H9 (cell line): ENCODE measurements around the gene DGLUCY. TPM values are rescaled to one million over a fixed set of nuclear protein-coding genes. Genes with fewer than 3 reads are reported as not detected.

Experiments used
- DNase-seq: peaks from one replicate; pipeline ENCODE4 v3.0.0-alpha.2; 2017
- H2AFZ ChIP-seq: one replicate; pipeline ENCODE4 v1.6.1; 2013; ENCODE audit warnings: mild to moderate bottlenecking, low read length, control low read depth, moderate library complexity
- H2AK5ac ChIP-seq: 2 replicates; pipeline ENCODE4 v1.6.1; 2013; ENCODE audit warnings: low read length, control low read depth, mixed read lengths; ENCODE audit not compliant: insufficient read length
- H2BK120ac ChIP-seq: one replicate; pipeline ENCODE4 v1.6.1; 2013; ENCODE audit warnings: low read depth, mild to moderate bottlenecking, low read length, control low read depth, inconsistent platforms; ENCODE audit not compliant: poor library complexity, severe bottlenecking
- H2BK12ac ChIP-seq: 2 replicates; pipeline ENCODE4 v1.6.1; 2013; ENCODE audit warnings: low read length, control low read depth, mixed read lengths, low read depth; ENCODE audit not compliant: insufficient read length
- H2BK15ac ChIP-seq: 2 replicates; pipeline ENCODE4 v1.6.1; 2013; ENCODE audit warnings: low read depth, low read length, control low read depth
- H2BK20ac ChIP-seq: one replicate; pipeline ENCODE4 v1.6.1; 2013; ENCODE audit warnings: low read depth, mild to moderate bottlenecking, low read length, control low read depth, inconsistent platforms; ENCODE audit not compliant: poor library complexity, severe bottlenecking
- H2BK5ac ChIP-seq: 2 replicates; pipeline ENCODE4 v1.6.1; 2013; ENCODE audit warnings: low read length, control low read depth, mixed read lengths; ENCODE audit not compliant: insufficient read length
- H3K14ac ChIP-seq: 2 replicates; pipeline ENCODE4 v1.6.1; 2013; ENCODE audit warnings: low read length, control low read depth; ENCODE audit not compliant: insufficient read depth
- H3K18ac ChIP-seq: 2 replicates; pipeline ENCODE4 v1.6.1; 2013; ENCODE audit warnings: low read depth, mild to moderate bottlenecking, mixed read lengths, low read length, control low read depth; ENCODE audit not compliant: insufficient read length
- H3K23ac ChIP-seq: 2 replicates; pipeline ENCODE4 v1.6.1; 2013; ENCODE audit warnings: low read length, control low read depth, mixed read lengths, low read depth; ENCODE audit not compliant: insufficient read length
- H3K23me2 ChIP-seq: 2 replicates; pipeline ENCODE4 v1.6.1; 2013; ENCODE audit warnings: low read depth, mild to moderate bottlenecking, mixed read lengths, low read length, control low read depth; ENCODE audit not compliant: insufficient read length, poor library complexity, severe bottlenecking
- H3K27ac ChIP-seq: 2 replicates; pipeline ENCODE4 v1.5.1; 2013; ENCODE audit warnings: low read length, control low read depth, mixed read lengths, low read depth; ENCODE audit not compliant: insufficient read length
- H3K27me3 ChIP-seq: 2 replicates; pipeline ENCODE4 v1.6.1; 2013; ENCODE audit warnings: low read length, control low read depth, inconsistent platforms; ENCODE audit not compliant: insufficient read depth
- H3K4ac ChIP-seq: 2 replicates; pipeline ENCODE4 v1.6.1; 2013; ENCODE audit warnings: low read depth, mild to moderate bottlenecking, control low read depth, inconsistent platforms, low read length, moderate library complexity
- H3K4me1 ChIP-seq: 2 replicates; pipeline ENCODE4 v1.6.1; 2013; ENCODE audit warnings: low read length, control low read depth, inconsistent platforms; ENCODE audit not compliant: insufficient read depth
- H3K4me2 ChIP-seq: 2 replicates; pipeline ENCODE4 v1.6.1; 2013; ENCODE audit warnings: low read length, control low read depth, mixed read lengths; ENCODE audit not compliant: insufficient read length, insufficient read depth
- H3K56ac ChIP-seq: 2 replicates; pipeline ENCODE4 v1.6.1; 2013; ENCODE audit warnings: low read depth, mild to moderate bottlenecking, mixed read lengths, low read length, control low read depth; ENCODE audit not compliant: insufficient read length
- H3K79me1 ChIP-seq: 2 replicates; pipeline ENCODE4 v1.6.1; 2013; ENCODE audit warnings: low read depth, mild to moderate bottlenecking, moderate library complexity, low read length, control low read depth, inconsistent platforms; ENCODE audit not compliant: insufficient read depth, poor library complexity, severe bottlenecking
- H3K79me2 ChIP-seq: 2 replicates; pipeline ENCODE4 v1.6.1; 2013; ENCODE audit warnings: low read length, control low read depth, inconsistent platforms; ENCODE audit not compliant: insufficient read depth
- H3K9ac ChIP-seq: 2 replicates; pipeline ENCODE4 v1.6.1; 2013; ENCODE audit warnings: low read length, control low read depth, mixed read lengths; ENCODE audit not compliant: insufficient read length; ENCODE audit errors: extremely low read depth
- H3K9me3 ChIP-seq: one replicate; pipeline ENCODE4 v1.6.1; 2013; ENCODE audit warnings: low read depth, low read length, inconsistent platforms; ENCODE audit not compliant: control insufficient read depth
- H3T11ph ChIP-seq: one replicate; pipeline ENCODE4 v1.6.1; 2013; ENCODE audit warnings: mild to moderate bottlenecking, low read length, control low read depth, inconsistent platforms
- H4K20me1 ChIP-seq: one replicate; pipeline ENCODE4 v1.6.1; 2013; ENCODE audit not compliant: control insufficient read depth, insufficient read length, insufficient read depth
- H4K5ac ChIP-seq: 2 replicates; pipeline ENCODE4 v1.6.1; 2013; ENCODE audit warnings: low read depth, mild to moderate bottlenecking, mixed read lengths, low read length, control low read depth; ENCODE audit not compliant: insufficient read length
- H4K8ac ChIP-seq: replicated peaks from 2 replicates; pipeline ENCODE4 v1.6.1; 2013; ENCODE audit warnings: low read length, control low read depth, mixed read lengths, low read depth; ENCODE audit not compliant: insufficient read length
- H4K91ac ChIP-seq: 2 replicates; pipeline ENCODE4 v1.6.1; 2013; ENCODE audit warnings: low read depth, mild to moderate bottlenecking, moderate library complexity, mixed read lengths, low read length, control low read depth; ENCODE audit not compliant: insufficient read length
- H3K27ac Mint-ChIP-seq, 3 experiments: 2 replicates in 2 of 3; 3 replicates in 1 of 3; pipeline ENCODE4 v1.8.0; 2020 to 2021; ENCODE audit warnings: mixed read lengths in 3 of 3, mild to moderate bottlenecking in 1 of 3, moderate library complexity in 1 of 3
- H3K27me3 Mint-ChIP-seq: 2 replicates; pipeline ENCODE4 v1.8.0; 2021; ENCODE audit warnings: low read depth, mild to moderate bottlenecking, moderate library complexity, mixed read lengths
- H3K36me3 Mint-ChIP-seq, 3 experiments: 2 replicates in 2 of 3; 3 replicates in 1 of 3; pipeline ENCODE4 v1.8.0; 2020 to 2021; ENCODE audit warnings: low read depth in 3 of 3, mixed read lengths in 3 of 3; ENCODE audit not compliant: insufficient read depth in 1 of 3
- H3K4me1 Mint-ChIP-seq, 2 experiments: 2 replicates each; pipeline ENCODE4 v1.8.0; 2020; ENCODE audit warnings: mixed read lengths in 2 of 2
- H3K4me3 Mint-ChIP-seq, 2 experiments: 2 replicates in 1 of 2; 3 replicates in 1 of 2; pipeline ENCODE4 v1.8.0; 2020 to 2021; ENCODE audit warnings: mild to moderate bottlenecking in 2 of 2, mixed read lengths in 2 of 2, moderate library complexity in 1 of 2
- H3K9me3 Mint-ChIP-seq, 2 experiments: 2 replicates in 1 of 2; 3 replicates in 1 of 2; pipeline ENCODE4 v1.8.0; 2020; ENCODE audit warnings: mild to moderate bottlenecking in 2 of 2, mixed read lengths in 2 of 2, moderate library complexity in 1 of 2
- CTCF ChIP-seq: fragments of 200-600 bp; sonication (generic); conservative IDR thresholded peaks from 3 replicates; pipeline ENCODE4 v1.8.0; 2021; ENCODE audit warnings: antibody characterized with exemption, mild to moderate bottlenecking
- WGBS: extraction: QIAGEN DNeasy Blood & Tissue Kit; methylation state at CpG from one replicate; pipeline ENCODE4 v1.1.7; 2013; ENCODE audit warnings: missing lambda C conversion rate, low lambda C conversion rate, mixed read lengths; ENCODE audit not compliant: insufficient read length; ENCODE audit errors: extremely low coverage; 5-methylcytosine and 5-hydroxymethylcytosine counted together
- total RNA-seq: library from RNA; stranded (reverse); gene quantifications from 2 replicates; pipeline ENCODE4 v1.2.1, GENCODE V29; 2021

DGLUCY gene
- total RNA-seq, 1 experiment from 2014 or later: 29.6 TPM

- Mint-ChIP-seq H3K36me3 (peaks cover 11 to 40% (median 27%) of the 10 kb centered on the region in 3 experiments), H3K27ac (no peak overlapping the region), H3K27me3 (no peaks in the 10 kb centered on the region), H3K9me3 (no peaks in the 10 kb centered on the region), H3K4me1 (peaks cover 0 to 8% of the 10 kb centered on the region in 2 experiments; a peak in 1 of 4 replicates), H3K4me3 (no peak overlapping the region)
- H3K9ac ChIP-seq: no peak overlapping the region
- no peak overlapping the region for H3K27ac ChIP-seq
- no peak for TF ChIP-seq CTCF
- H3K79me2 ChIP-seq: no peaks in the 10 kb centered on the region
- H2AK5ac ChIP-seq: no peak overlapping the region
- H4K20me1 ChIP-seq: no peaks in the 10 kb centered on the region
- no peak overlapping the region for H2BK120ac ChIP-seq
- no peak overlapping the region for H3K4me2 ChIP-seq
- no peak overlapping the region for H4K91ac ChIP-seq
- H2AFZ ChIP-seq: no peak overlapping the region
- H3K14ac ChIP-seq: no peak overlapping the region
- H4K8ac ChIP-seq: no peak overlapping the region
- H4K5ac ChIP-seq: no peak overlapping the region
- no peak overlapping the region for H3K18ac ChIP-seq
- H3K9me3 ChIP-seq: no peaks in the 10 kb centered on the region
- H3K23me2 ChIP-seq: no peaks in the 10 kb centered on the region
- H2BK12ac ChIP-seq: no peak overlapping the region
- H3K79me1 ChIP-seq: no peaks in the 10 kb centered on the region
- no peak overlapping the region for H2BK5ac ChIP-seq
- no peak overlapping the region for H3T11ph ChIP-seq
- no peaks in the 10 kb centered on the region for H3K27me3 ChIP-seq
- H3K4ac ChIP-seq: no peak overlapping the region
- H3K23ac ChIP-seq: no peak overlapping the region
- H3K4me1 ChIP-seq: no peaks in the 10 kb centered on the region
- no peak overlapping the region for H2BK20ac ChIP-seq
- no CpG with 5 or more reads among the region's 27 CpGs for WGBS
- DNase-seq: no peak
- H3K56ac ChIP-seq: no peak overlapping the region
- H2BK15ac ChIP-seq: no peak overlapping the region
Measured at GRCh38 chr14:91273273-91273884, 159.5 kb downstream of the DGLUCY start.
